Bronchial epithelial cell (primary cell): ENCODE results near the gene FASTKD2. TPM values are rescaled to one million over a fixed set of nuclear protein-coding genes. Genes with fewer than 3 reads are reported as not detected.

Experiments
- DNase-seq: peaks from one replicate; pipeline ENCODE4 v3.0.0-alpha.2; 2010; ENCODE audit warnings: low read depth
- FAIRE-seq: peaks from 2 replicates; lab custom pipeline; 2011; peaks lifted over from hg19 to GRCh38; lab: Jason Lieb, UNC
- H3K27me3 ChIP-seq: 2 replicates; pipeline ENCODE4 v1.5.1; 2011; ENCODE audit warnings: low read length; ENCODE audit not compliant: control insufficient read depth, insufficient read depth
- H3K36me3 ChIP-seq: 2 replicates; pipeline ENCODE4 v1.5.1; 2011; ENCODE audit warnings: low read length; ENCODE audit not compliant: control insufficient read depth, insufficient read depth
- H3K4me3 ChIP-seq: 2 replicates; pipeline ENCODE4 v1.5.1; 2011; ENCODE audit warnings: mild to moderate bottlenecking, low read depth, low read length, control low read depth
- total RNA-seq: library from RNA; depleted of rRNA; stranded (reverse); fragments of >200 nt; gene quantifications from 2 replicates; pipeline ENCODE4 v1.2.1, GENCODE V29; 2014
- TF ChIP-seq, protein P1 (sequence below): IDR thresholded peaks from 2 replicates; pipeline ENCODE4 v1.5.1; 2011; ENCODE audit warnings: mild to moderate bottlenecking, moderate library complexity, low read length, control low read depth, inconsistent platforms; ENCODE audit not compliant: insufficient read depth, severe bottlenecking

The FASTKD2 gene
- total RNA-seq, 1 donor from 2014 or later, result 41.3 TPM

GRCh38 chr2:206792645-206793044 is 27.2 kb downstream of the FASTKD2 start:
- Histone ChIP-seq H3K36me3 (peaks cover 7% of the 10 kb centered on the region), H3K27me3 (no peaks in the 10 kb centered on the region), H3K4me3 (no peak overlapping the region)
- DNase-seq, result no peak
- TF ChIP-seq, protein P1, sequence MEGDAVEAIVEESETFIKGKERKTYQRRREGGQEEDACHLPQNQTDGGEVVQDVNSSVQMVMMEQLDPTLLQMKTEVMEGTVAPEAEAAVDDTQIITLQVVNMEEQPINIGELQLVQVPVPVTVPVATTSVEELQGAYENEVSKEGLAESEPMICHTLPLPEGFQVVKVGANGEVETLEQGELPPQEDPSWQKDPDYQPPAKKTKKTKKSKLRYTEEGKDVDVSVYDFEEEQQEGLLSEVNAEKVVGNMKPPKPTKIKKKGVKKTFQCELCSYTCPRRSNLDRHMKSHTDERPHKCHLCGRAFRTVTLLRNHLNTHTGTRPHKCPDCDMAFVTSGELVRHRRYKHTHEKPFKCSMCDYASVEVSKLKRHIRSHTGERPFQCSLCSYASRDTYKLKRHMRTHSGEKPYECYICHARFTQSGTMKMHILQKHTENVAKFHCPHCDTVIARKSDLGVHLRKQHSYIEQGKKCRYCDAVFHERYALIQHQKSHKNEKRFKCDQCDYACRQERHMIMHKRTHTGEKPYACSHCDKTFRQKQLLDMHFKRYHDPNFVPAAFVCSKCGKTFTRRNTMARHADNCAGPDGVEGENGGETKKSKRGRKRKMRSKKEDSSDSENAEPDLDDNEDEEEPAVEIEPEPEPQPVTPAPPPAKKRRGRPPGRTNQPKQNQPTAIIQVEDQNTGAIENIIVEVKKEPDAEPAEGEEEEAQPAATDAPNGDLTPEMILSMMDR, result no peak
- FAIRE-seq, result no peak

- TF ChIP-seq, protein P1, result no peak
- H3K36me3 ChIP-seq, result peaks cover 1% of the 10 kb centered on the region
- H3K27me3 ChIP-seq, result no peaks in the 10 kb centered on the region
- no peak for FAIRE-seq
- H3K4me3 ChIP-seq, result no peak overlapping the region
- no peak for DNase-seq
Observed at GRCh38 chr2:206797376-206797775, 32.0 kb downstream of the FASTKD2 start.

- no peak for FAIRE-seq
- DNase-seq, result no peak
- no peaks in the 10 kb centered on the region for H3K27me3 ChIP-seq
- H3K36me3 ChIP-seq, result no peaks in the 10 kb centered on the region
- TF ChIP-seq, protein P1, result no peak
- no peak overlapping the region for H3K4me3 ChIP-seq
Observed at GRCh38 chr2:206798000-206798399, 32.6 kb downstream of the FASTKD2 start.

DNA sequence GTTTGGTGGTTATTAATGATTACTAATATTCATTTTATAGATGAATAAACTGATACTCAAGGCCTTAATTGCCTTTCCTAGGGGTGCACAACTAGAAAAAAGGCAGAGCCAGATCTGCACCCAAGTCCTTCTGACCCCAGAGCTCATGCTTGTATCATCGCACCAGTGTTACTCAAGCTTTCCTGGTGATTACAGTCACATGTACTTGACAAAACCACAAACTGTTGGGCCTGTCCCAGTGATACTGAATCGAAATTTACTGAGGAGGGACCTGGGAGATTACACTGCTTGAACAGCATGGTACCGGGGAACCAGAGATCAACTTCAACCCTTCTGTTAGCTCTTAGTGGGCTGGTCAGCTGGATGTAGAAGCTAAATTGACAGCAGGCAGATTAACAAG is 33.7 kb downstream of the FASTKD2 start:
- FAIRE-seq (no peak), DNase-seq (peak; percentile 22)
- Histone ChIP-seq H3K36me3 (no peaks in the 10 kb centered on the region), H3K27me3 (no peaks in the 10 kb centered on the region), H3K4me3 (no peak overlapping the region)
- TF ChIP-seq, protein P1, result no peak

DNA sequence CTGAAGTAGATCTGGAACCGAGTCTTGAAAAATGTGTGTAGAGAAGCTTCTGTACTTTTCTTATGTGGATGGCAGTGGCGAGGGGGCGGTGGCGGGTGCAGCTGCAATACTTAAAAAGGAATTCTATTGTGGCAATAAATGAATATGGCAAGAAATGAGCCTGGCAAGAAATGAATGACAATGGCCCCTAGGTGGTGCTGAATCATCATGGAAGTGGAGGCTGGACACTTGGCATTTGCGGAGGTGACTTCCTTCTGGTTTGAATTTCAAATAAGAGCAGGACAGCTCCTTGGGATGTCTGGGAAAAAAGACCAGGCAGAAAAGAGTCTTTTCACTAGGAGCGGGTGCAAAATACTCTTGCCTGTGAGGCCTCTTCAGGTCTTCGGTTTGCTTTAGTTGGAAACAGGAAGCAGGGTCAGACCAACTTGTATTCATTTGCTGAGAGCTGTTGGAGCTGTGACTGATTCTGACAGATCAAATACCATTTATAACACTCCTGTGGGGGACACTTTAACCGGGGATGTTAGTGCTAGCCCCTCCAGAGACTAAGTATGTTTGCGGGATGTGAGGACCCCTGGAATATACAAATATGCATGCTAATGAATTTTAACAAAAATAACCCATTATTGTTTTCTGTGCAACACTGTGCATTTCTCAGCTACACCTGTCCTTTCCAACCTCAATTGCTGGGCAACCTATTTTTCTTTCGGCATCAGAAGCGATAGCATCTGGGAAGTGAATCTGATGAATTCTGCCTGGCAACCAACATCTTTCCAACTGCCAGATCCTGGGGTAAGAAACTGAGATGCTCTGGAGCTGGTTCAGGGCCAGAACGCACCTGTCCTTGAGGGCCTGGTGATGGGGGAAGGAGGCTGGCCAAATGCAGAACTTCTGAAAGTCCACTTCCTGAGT is 35.4 kb downstream of the FASTKD2 start:
- TF ChIP-seq, protein P1, result peak; percentile 63
- no peak for FAIRE-seq

More for the DNA sequence above, 35.4 kb downstream of the FASTKD2 start:
- DNase-seq, result peak; percentile 66
- no peak overlapping the region for H3K4me3 ChIP-seq
- H3K27me3 ChIP-seq, result no peaks in the 10 kb centered on the region
- no peaks in the 10 kb centered on the region for H3K36me3 ChIP-seq
